Measurements from ENCODE around the gene SEMA4G.

DNA sequence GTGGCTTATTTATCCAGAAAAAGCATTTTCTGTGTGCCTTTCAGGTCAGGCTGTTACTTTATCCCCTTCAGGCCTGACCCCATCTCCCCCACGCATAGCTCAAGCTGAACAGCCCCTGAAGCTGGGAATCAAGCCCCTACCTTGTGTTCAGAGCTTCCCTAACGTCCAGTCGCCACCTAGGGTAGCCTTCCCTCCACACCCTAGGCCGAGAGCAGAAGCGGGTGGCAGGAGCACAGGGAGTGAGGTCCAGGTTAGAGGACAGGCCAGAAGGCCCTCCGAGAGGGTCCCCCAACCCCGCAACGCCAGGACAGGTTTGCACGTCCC, 479 bp upstream of the SEMA4G start:
- TF ChIP-seq EZH2phosphoT487 (IDR thresholded peaks at IDR 0.05; ENCODE audit: unreplicated experiment) (no peak), EZH2 (IDR thresholded peaks at IDR 0.05; ENCODE audit: low read depth, unreplicated experiment) (no peak), NANOG (IDR thresholded peaks at IDR 0.05; ENCODE audit: borderline replicate concordance) (no peak), POLR2AphosphoS5 (IDR thresholded peaks at IDR 0.05; ENCODE audit: low read depth) (no peak), ZNF114 (CRISPR knock-in tag; IDR thresholded peaks at IDR 0.05) (no peak), JUNB (IDR thresholded peaks at IDR 0.05; ENCODE audit: unreplicated experiment) (no peak), ZNF331 (CRISPR knock-in tag; IDR thresholded peaks at IDR 0.05; ENCODE audit: low read depth) (no peak)
- TF ChIP-seq, protein P1, sequence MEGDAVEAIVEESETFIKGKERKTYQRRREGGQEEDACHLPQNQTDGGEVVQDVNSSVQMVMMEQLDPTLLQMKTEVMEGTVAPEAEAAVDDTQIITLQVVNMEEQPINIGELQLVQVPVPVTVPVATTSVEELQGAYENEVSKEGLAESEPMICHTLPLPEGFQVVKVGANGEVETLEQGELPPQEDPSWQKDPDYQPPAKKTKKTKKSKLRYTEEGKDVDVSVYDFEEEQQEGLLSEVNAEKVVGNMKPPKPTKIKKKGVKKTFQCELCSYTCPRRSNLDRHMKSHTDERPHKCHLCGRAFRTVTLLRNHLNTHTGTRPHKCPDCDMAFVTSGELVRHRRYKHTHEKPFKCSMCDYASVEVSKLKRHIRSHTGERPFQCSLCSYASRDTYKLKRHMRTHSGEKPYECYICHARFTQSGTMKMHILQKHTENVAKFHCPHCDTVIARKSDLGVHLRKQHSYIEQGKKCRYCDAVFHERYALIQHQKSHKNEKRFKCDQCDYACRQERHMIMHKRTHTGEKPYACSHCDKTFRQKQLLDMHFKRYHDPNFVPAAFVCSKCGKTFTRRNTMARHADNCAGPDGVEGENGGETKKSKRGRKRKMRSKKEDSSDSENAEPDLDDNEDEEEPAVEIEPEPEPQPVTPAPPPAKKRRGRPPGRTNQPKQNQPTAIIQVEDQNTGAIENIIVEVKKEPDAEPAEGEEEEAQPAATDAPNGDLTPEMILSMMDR (conservative IDR thresholded peaks at IDR 0.05; ENCODE audit: low read depth in 2 of 2): no peak
- TF ChIP-seq, protein P2, sequence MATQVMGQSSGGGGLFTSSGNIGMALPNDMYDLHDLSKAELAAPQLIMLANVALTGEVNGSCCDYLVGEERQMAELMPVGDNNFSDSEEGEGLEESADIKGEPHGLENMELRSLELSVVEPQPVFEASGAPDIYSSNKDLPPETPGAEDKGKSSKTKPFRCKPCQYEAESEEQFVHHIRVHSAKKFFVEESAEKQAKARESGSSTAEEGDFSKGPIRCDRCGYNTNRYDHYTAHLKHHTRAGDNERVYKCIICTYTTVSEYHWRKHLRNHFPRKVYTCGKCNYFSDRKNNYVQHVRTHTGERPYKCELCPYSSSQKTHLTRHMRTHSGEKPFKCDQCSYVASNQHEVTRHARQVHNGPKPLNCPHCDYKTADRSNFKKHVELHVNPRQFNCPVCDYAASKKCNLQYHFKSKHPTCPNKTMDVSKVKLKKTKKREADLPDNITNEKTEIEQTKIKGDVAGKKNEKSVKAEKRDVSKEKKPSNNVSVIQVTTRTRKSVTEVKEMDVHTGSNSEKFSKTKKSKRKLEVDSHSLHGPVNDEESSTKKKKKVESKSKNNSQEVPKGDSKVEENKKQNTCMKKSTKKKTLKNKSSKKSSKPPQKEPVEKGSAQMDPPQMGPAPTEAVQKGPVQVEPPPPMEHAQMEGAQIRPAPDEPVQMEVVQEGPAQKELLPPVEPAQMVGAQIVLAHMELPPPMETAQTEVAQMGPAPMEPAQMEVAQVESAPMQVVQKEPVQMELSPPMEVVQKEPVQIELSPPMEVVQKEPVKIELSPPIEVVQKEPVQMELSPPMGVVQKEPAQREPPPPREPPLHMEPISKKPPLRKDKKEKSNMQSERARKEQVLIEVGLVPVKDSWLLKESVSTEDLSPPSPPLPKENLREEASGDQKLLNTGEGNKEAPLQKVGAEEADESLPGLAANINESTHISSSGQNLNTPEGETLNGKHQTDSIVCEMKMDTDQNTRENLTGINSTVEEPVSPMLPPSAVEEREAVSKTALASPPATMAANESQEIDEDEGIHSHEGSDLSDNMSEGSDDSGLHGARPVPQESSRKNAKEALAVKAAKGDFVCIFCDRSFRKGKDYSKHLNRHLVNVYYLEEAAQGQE (IDR thresholded peaks at IDR 0.05; ENCODE audit: unreplicated experiment): no peak
- TF ChIP-seq, protein P3, sequence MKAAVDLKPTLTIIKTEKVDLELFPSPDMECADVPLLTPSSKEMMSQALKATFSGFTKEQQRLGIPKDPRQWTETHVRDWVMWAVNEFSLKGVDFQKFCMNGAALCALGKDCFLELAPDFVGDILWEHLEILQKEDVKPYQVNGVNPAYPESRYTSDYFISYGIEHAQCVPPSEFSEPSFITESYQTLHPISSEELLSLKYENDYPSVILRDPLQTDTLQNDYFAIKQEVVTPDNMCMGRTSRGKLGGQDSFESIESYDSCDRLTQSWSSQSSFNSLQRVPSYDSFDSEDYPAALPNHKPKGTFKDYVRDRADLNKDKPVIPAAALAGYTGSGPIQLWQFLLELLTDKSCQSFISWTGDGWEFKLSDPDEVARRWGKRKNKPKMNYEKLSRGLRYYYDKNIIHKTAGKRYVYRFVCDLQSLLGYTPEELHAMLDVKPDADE (IDR thresholded peaks at IDR 0.05): no peak
